Measurements from ENCODE around the gene TRAPPC8.

- no peak for TF ChIP-seq CTCF (IDR thresholded peaks at IDR 0.05)
- TF ChIP-seq POLR2A (IDR thresholded peaks at IDR 0.05; ENCODE audit: low read depth), result no peak
- TF ChIP-seq EP300 (IDR thresholded peaks at IDR 0.05), result no peak
Observed at GRCh38 chr18:31840499-31840898, 102.4 kb downstream of the TRAPPC8 start.

Data from esophagus muscularis mucosa (tissue), 4 donors.